Vagina (tissue), 2 donors: ENCODE results near the gene TGFA. TPM values are rescaled to one million over a fixed set of nuclear protein-coding genes. Genes with fewer than 3 reads are reported as not detected.
A peak's percentile ranks its signal among the peaks of the same experiment; 100 is the strongest.

Experiments
- DNase-seq, 2 donors: peaks; one replicate each; pipeline ENCODE4 v3.0.0-alpha.2; 2017; ENCODE audit errors: extremely low spot score in 2 of 2
- H3K27ac ChIP-seq: fragments of 200-600 bp; sonication (generic); one replicate; pipeline ENCODE4 v1.5.1; 2019
- H3K27me3 ChIP-seq: fragments of 200-600 bp; sonication (generic); one replicate; pipeline ENCODE4 v1.5.1; 2019
- H3K36me3 ChIP-seq, 2 donors: fragments of 200-600 bp; sonication (generic); one replicate each; pipeline ENCODE4 v1.5.1; 2017 to 2019
- H3K4me1 ChIP-seq: fragments of 200-600 bp; sonication (generic); one replicate; pipeline ENCODE4 v1.5.1; 2019
- H3K4me3 ChIP-seq, 2 donors: fragments of 200-600 bp; sonication (generic); 1 replicate in 1 of 2; 2 replicates in 1 of 2; pipeline ENCODE4 v1.5.1; 2016 to 2019
- H3K9me3 ChIP-seq: fragments of 200-600 bp; sonication (generic); one replicate; pipeline ENCODE4 v1.5.1; 2019
- POLR2A ChIP-seq, 2 donors: fragments of 450-650 bp; IDR thresholded peaks; one replicate each; pipeline ENCODE4 v1.6.1; 2017; ENCODE audit warnings: antibody characterized with exemption in 2 of 2, mild to moderate bottlenecking in 2 of 2, moderate library complexity in 2 of 2
- POLR2AphosphoS5 ChIP-seq, 2 donors: sonication (generic); formaldehyde crosslinking; IDR thresholded peaks; one replicate each; pipeline ENCODE4 v1.9.0; 2017; ENCODE audit warnings: antibody characterized with exemption in 2 of 2, mild to moderate bottlenecking in 2 of 2, low read depth in 1 of 2; ENCODE audit not compliant: insufficient read depth in 1 of 2
- intact Hi-C: fragments of 100-400 bp; cut with DNase I; formaldehyde crosslinking; loops from one replicate; pipeline ENCODE4 v1.15.1; 2023
- total RNA-seq: library from RNA; depleted of rRNA; stranded (reverse); fragments of >200 nt; gene quantifications from one replicate; pipeline ENCODE4 v1.2.3, GENCODE V29; 2016
- TF ChIP-seq, protein P1 (sequence below), 3 experiments: fragments of 450-650 bp in 2 of 3; fragments of 200-600 bp in 1 of 3; sonication (generic) in 1 of 3; IDR thresholded peaks; one replicate each; pipeline ENCODE4 v1.5.1; 2017 to 2019; ENCODE audit warnings: antibody characterized with exemption in 3 of 3, mild to moderate bottlenecking in 2 of 3, moderate library complexity in 2 of 3

The TGFA gene
- total RNA-seq, 1 donor from 2014 or later = 27.7 TPM

DNA sequence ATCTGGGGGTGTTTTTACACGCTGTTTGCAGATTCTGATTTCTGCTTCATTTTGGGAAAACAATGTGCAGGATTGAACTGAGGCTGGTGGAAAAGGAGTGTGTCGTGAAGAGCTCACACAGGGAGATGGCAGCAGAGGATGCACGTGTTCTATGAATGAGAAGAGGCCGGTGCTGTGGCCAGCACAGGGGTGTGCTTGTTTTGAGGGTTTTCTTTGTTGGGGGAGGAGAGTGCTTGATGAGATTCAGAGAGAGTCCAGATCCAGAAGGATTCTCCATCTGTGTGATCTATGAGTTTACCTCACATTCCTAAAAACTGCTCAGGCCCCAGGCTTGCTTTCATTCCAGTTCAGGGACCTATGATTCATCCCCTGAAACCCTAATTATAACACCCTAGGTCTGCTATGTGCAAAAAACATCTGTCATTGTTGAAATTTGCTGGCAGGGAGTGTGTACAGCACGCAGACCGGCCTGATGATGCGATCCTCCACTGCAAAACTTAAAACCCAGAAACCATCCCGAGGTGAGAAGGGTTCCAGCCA lies 12.1 kb downstream of the TGFA start:
- Histone ChIP-seq H3K36me3 (no peaks in the 10 kb centered on the region), H3K27ac (no peak overlapping the region), H3K27me3 (no peaks in the 10 kb centered on the region), H3K9me3 (no peaks in the 10 kb centered on the region), H3K4me3 (no peak overlapping the region), H3K4me1 (no peaks in the 10 kb centered on the region)
- no peak for DNase-seq
- no peak for TF ChIP-seq POLR2A (IDR thresholded peaks at IDR 0.05)
- intact Hi-C loops = no loop called here

DNA sequence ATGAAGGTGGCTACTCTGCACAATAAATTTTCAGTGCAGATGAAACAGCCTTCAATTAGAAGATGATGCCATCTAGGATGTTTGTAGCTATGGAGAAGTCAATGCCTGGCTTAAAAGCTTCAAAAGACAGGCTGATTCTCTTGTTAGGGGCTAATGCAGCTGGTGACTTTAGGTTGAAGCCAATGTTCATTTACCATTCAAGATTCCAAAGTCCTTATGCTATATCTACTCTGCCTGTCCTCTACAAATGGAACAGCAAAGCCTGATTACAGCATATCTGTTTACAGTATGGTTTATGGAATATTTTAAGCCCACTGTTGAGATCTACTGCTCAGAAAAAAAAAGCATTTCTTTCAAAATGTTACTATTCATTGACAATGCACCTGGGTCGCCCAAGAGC lies 15.8 kb downstream of the TGFA start:
- H3K27me3 ChIP-seq = no peaks in the 10 kb centered on the region
- H3K4me1 ChIP-seq = no peaks in the 10 kb centered on the region
- H3K36me3 ChIP-seq = no peaks in the 10 kb centered on the region
- H3K27ac ChIP-seq = no peak overlapping the region
- TF ChIP-seq POLR2AphosphoS5 (IDR thresholded peaks at IDR 0.05; ENCODE audit: insufficient read depth in 1 of 2, low read depth in 1 of 2) (no peak), POLR2A (IDR thresholded peaks at IDR 0.05) (no peak)
- TF ChIP-seq, protein P1, sequence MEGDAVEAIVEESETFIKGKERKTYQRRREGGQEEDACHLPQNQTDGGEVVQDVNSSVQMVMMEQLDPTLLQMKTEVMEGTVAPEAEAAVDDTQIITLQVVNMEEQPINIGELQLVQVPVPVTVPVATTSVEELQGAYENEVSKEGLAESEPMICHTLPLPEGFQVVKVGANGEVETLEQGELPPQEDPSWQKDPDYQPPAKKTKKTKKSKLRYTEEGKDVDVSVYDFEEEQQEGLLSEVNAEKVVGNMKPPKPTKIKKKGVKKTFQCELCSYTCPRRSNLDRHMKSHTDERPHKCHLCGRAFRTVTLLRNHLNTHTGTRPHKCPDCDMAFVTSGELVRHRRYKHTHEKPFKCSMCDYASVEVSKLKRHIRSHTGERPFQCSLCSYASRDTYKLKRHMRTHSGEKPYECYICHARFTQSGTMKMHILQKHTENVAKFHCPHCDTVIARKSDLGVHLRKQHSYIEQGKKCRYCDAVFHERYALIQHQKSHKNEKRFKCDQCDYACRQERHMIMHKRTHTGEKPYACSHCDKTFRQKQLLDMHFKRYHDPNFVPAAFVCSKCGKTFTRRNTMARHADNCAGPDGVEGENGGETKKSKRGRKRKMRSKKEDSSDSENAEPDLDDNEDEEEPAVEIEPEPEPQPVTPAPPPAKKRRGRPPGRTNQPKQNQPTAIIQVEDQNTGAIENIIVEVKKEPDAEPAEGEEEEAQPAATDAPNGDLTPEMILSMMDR (IDR thresholded peaks at IDR 0.05) = no peak
- no peaks in the 10 kb centered on the region for H3K9me3 ChIP-seq
- intact Hi-C loops = no loop called here
- H3K4me3 ChIP-seq = no peak overlapping the region
- DNase-seq = no peak

DNA sequence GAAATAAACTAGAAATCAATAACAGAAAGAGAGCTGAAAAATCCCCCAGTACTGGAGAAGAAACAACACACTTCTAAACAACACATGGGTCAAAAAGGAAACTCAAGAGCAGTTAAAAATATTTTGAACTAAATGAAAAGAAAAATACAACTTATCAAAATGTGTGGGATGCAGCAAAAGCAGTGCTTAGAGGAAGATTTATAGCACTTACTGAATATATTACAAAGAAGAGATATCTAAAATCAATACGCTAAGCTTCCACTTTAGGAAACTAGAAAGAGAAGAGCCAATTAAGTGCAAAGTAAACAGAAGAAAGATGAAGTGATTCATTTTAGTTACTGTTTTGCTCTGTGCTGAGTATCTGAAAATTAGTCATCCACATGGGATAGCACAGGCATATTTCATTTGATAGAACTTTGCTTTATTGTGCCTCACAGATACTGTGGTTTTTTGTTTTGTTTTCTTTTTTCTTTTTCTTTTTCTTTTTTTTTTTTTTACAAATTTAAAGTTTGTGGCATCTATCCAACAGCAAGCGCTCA lies 17.0 kb downstream of the TGFA start:
- Histone ChIP-seq H3K9me3 (no peaks in the 10 kb centered on the region), H3K4me3 (no peak overlapping the region), H3K27ac (no peak overlapping the region), H3K27me3 (no peaks in the 10 kb centered on the region), H3K36me3 (no peaks in the 10 kb centered on the region), H3K4me1 (no peaks in the 10 kb centered on the region)
- intact Hi-C loops = no loop called here
- TF ChIP-seq POLR2A (IDR thresholded peaks at IDR 0.05) = no peak
- TF ChIP-seq, protein P1 (IDR thresholded peaks at IDR 0.05) = no peak
- peak in 1 of 2 donors; percentile 58 for TF ChIP-seq POLR2AphosphoS5 (IDR thresholded peaks at IDR 0.05; ENCODE audit: insufficient read depth in 1 of 2, low read depth in 1 of 2)
- DNase-seq = no peak

DNA sequence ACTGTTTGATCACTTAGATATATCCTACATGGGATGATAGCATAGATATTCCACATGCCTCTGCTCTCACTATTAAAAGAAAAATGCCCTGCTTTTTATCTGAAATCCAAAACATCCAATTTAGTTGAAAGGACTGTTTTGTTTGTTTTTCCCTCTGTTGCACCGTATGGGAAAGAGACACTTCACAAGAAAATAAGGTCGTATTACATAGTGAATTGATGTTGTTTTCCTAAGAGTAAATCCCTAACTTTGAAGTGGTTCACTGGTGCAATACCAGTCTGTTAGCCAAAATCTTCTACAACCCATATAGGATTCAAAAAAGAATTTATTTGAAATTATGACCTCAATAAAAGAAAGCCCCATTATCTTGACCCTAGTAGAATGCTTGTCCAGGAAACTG lies 18.1 kb downstream of the TGFA start:
- Histone ChIP-seq H3K36me3 (no peaks in the 10 kb centered on the region), H3K27ac (no peak overlapping the region), H3K4me3 (no peak overlapping the region), H3K4me1 (no peaks in the 10 kb centered on the region), H3K9me3 (no peaks in the 10 kb centered on the region), H3K27me3 (no peaks in the 10 kb centered on the region)
- no peak for DNase-seq
- intact Hi-C loops = no loop called here
- no peak for TF ChIP-seq POLR2A (IDR thresholded peaks at IDR 0.05)

DNA sequence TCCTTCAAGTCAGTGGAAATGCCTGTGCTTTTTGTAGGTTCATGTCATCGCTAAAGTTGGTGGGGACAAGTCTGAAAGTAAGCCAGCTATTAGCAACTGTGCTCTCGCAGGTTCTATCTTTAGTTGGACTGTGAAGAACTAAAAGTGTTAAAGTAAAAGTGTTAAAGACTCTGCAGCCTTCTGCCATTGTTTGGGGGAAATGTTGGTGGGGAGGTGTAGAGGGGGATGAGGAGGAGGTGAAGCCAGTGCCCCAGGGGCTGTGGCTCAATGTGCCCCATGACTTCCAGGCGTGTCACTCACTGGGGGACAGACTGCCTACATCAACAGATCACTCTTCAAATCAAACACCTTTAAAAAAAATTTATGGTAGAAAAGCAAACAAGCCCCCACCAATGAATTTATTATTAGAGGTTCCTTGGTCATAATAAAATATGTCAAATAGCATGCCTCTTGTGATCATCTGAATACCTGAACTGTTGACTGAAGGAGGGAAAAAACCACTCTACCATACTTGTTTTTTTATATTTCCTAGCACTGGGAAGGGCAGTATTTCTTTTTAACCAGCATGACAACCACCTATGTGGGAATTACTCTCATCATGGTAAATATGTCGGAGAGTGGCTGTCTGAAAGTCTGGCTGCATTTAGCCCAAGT lies 19.3 kb downstream of the TGFA start:
- intact Hi-C loops = no loop called here
- DNase-seq = no peak
- Histone ChIP-seq H3K27me3 (no peaks in the 10 kb centered on the region), H3K36me3 (no peaks in the 10 kb centered on the region), H3K27ac (no peak overlapping the region), H3K4me3 (no peak overlapping the region), H3K4me1 (no peaks in the 10 kb centered on the region), H3K9me3 (no peaks in the 10 kb centered on the region)
- TF ChIP-seq POLR2A (IDR thresholded peaks at IDR 0.05) (no peak), POLR2AphosphoS5 (IDR thresholded peaks at IDR 0.05; ENCODE audit: insufficient read depth in 1 of 2, low read depth in 1 of 2) (no peak)
- TF ChIP-seq, protein P1 (IDR thresholded peaks at IDR 0.05) = no peak

DNA sequence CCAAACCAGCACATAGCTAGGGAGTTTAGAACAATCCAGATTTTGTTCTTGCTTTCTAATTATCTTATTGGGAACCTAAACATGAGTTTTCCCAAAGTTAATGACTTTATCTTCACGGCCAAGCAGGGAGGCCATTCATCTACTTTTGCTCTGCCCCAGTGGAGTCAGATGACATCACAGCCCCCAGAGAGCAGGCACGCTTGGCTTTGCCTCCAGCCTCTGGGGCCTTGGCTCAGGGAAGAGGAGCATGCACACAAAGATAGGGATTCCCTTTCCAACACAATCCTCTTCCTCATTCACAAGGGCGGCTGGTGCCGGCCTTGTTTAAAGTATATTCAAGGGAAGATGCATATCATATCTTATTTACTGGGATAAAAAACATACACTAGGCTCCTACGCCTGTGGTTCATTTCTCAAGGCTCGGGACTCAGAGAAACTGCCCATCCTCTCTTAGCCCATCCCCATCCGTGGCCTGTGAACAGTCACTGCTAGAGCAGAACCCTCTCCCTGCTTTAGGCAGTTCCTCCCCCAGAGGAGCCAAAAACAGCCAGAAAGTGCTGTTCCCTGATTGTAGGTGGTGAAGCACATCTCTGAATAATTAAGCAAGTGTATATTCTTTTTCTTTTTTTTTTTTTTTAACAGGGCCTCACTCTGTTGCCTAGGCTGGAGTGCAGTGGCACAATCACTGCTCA lies 21.2 kb downstream of the TGFA start:
- H3K9me3 ChIP-seq = no peaks in the 10 kb centered on the region
- H3K36me3 ChIP-seq = no peaks in the 10 kb centered on the region
- no peaks in the 10 kb centered on the region for H3K4me1 ChIP-seq
- intact Hi-C loops = no loop called here
- H3K27ac ChIP-seq = no peak overlapping the region
- no peaks in the 10 kb centered on the region for H3K27me3 ChIP-seq
- TF ChIP-seq, protein P1 (IDR thresholded peaks at IDR 0.05) = no peak
- TF ChIP-seq POLR2A (IDR thresholded peaks at IDR 0.05) (no peak), POLR2AphosphoS5 (IDR thresholded peaks at IDR 0.05; ENCODE audit: insufficient read depth in 1 of 2, low read depth in 1 of 2) (no peak)
- no peak for DNase-seq
- H3K4me3 ChIP-seq = no peak overlapping the region
